Measurements from ENCODE around the gene SNX19.

DNA sequence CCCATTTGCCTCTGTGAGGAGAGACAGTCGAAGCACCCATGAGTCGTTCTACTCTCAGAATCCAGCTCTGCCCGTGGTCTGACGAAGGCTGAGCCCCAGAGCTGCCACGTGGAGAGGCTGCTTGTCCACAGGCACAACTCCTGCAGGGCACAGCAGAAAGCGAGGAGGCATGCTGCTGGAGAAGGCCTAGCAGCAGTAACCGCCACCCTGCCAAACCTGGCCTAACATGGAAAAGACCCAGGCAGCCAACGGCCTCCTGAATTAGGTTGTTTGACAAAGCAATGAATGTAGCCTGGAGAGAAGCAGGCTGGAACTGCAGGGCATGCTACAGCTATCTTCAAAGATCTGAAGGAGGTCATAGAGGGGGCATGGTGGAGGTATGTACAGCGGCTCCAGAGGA, 89.7 kb downstream of the SNX19 start:
- TF ChIP-seq RARB (CRISPR knock-in tag; IDR thresholded peaks at IDR 0.05) (no peak), CSDC2 (CRISPR knock-in tag; IDR thresholded peaks at IDR 0.05) (no peak)

Measured in SK-N-SH treated with all-trans-retinoic acid at 6 μM for 48 hours (cell line).